K562 (cell line): ENCODE results near the gene CD248. TPM values are rescaled to one million over a fixed set of nuclear protein-coding genes. Genes with fewer than 3 reads are reported as not detected.

Source experiments
- AFF4 ChIP-seq: sonication (generic); formaldehyde crosslinking; IDR thresholded peaks from 2 replicates; pipeline ENCODE4 v1.8.0; 2023; ENCODE audit warnings: mild to moderate bottlenecking, missing genetic modification reagents
- CBX3 ChIP-seq, 2 experiments: IDR thresholded peaks; 1 replicate in 1 of 2; 2 replicates in 1 of 2; pipeline ENCODE4 v1.6.1; 2012; ENCODE audit warnings: inconsistent platforms in 2 of 2, low read length in 2 of 2, borderline replicate concordance in 1 of 2, control low read depth in 1 of 2
- CHD1 ChIP-seq: fragments of 200-600 bp; sonication (generic); IDR thresholded peaks from one replicate; pipeline ENCODE4 v1.6.1; 2012; ENCODE audit warnings: mild to moderate bottlenecking, moderate library complexity, low read length, inconsistent platforms
- HDAC1 ChIP-seq, 2 experiments: fragments of 450-650 bp; IDR thresholded peaks; 2 replicates each; pipeline ENCODE4 v1.6.1; 2016 to 2017; ENCODE audit warnings: inconsistent platforms in 1 of 2, mild to moderate bottlenecking in 1 of 2, moderate library complexity in 1 of 2
- NR1H2 ChIP-seq: sonication (generic); formaldehyde crosslinking; IDR thresholded peaks from 2 replicates; pipeline ENCODE4 v1.4.0; 2020; ENCODE audit warnings: mild to moderate bottlenecking, missing genetic modification reagents
- PURB ChIP-seq: sonication (generic); formaldehyde crosslinking; IDR thresholded peaks from 2 replicates; pipeline ENCODE4 v1.9.0; 2021; ENCODE audit warnings: low read depth, mild to moderate bottlenecking, missing genetic modification reagents
- SIN3A ChIP-seq, 2 experiments: fragments of 150-350 bp in 1 of 2; IDR thresholded peaks; 2 replicates each; pipeline ENCODE4 v1.6.1; 2011 to 2016; ENCODE audit warnings: borderline replicate concordance in 2 of 2, low read depth in 2 of 2, low read length in 2 of 2, mild to moderate bottlenecking in 2 of 2, moderate library complexity in 2 of 2; ENCODE audit not compliant: control insufficient read depth in 1 of 2
- STAT6 ChIP-seq: sonication (generic); formaldehyde crosslinking; IDR thresholded peaks from 2 replicates; pipeline ENCODE4 v1.8.1; 2023; ENCODE audit warnings: mild to moderate bottlenecking, missing genetic modification reagents
- TEAD4 ChIP-seq, 2 experiments: sonication (generic) in 1 of 2; formaldehyde crosslinking in 1 of 2; IDR thresholded peaks; 2 replicates each; pipeline versions ENCODE4 v1.6.1 to v1.8.0; 2012 to 2022; ENCODE audit warnings: borderline replicate concordance in 1 of 2, inconsistent platforms in 1 of 2, low read length in 1 of 2, mild to moderate bottlenecking in 1 of 2, missing genetic modification reagents in 1 of 2
- TRIM28 ChIP-seq: fragments of 450-650 bp; IDR thresholded peaks from 2 replicates; pipeline ENCODE4 v1.6.1; 2017
- ZC3H4 ChIP-seq: sonication (generic); formaldehyde crosslinking; IDR thresholded peaks from 2 replicates; pipeline ENCODE4 v1.9.0; 2021; ENCODE audit warnings: missing genetic modification reagents, borderline replicate concordance
- ZNF124 ChIP-seq: sonication (generic); formaldehyde crosslinking; IDR thresholded peaks from 2 replicates; pipeline ENCODE4 v1.8.1; 2022; ENCODE audit warnings: missing genetic modification reagents
- polyA plus RNA-seq, 8 experiments: library from polyadenylated mRNA; depleted of rRNA in 4 of 8; stranded (reverse) in 5 of 8; unstranded in 3 of 8; fragments of >200 nt; fragmentation: Nextera tagmentation in 2 of 8; fragmentation: Illumina TruSeq in 1 of 8; extraction: Ambion mirVana in 2 of 8; extraction: Trizol in 1 of 8; gene quantifications; 2 replicates each; pipeline versions ENCODE4 v1.2.1 to v1.2.3, GENCODE V29; 2011 to 2014; ENCODE audit warnings: inconsistent platforms in 1 of 8, missing spikeins in 1 of 8
- total RNA-seq, 7 experiments: library from RNA; depleted of rRNA in 6 of 7; stranded (reverse); fragments of >200 nt in 6 of 7; fragmentation: Illumina TruSeq in 2 of 7; extraction: Trizol in 2 of 7; gene quantifications; 2 replicates each; pipeline versions ENCODE4 v1.2.1 to v1.2.3, GENCODE V29; 2011 to 2021; ENCODE audit warnings: low replicate concordance in 1 of 7
- TF ChIP-seq, protein P1 (sequence below): fragments of 250-450 bp; sonication (Bioruptor Pico); IDR thresholded peaks from 2 replicates; pipeline ENCODE4 v1.5.0; 2021; ENCODE audit warnings: mild to moderate bottlenecking, borderline replicate concordance
- TF ChIP-seq, protein P2 (sequence below): fragments of 450-650 bp; IDR thresholded peaks from 2 replicates; pipeline ENCODE4 v1.6.1; 2016; ENCODE audit warnings: borderline replicate concordance

CD248 gene
- total and polyA plus RNA-seq, 9 of the 15 experiments (the other 6 are each of a cell fraction or from before 2014, with no cell fraction given) = 0.09 TPM; not detected in 8

DNA sequence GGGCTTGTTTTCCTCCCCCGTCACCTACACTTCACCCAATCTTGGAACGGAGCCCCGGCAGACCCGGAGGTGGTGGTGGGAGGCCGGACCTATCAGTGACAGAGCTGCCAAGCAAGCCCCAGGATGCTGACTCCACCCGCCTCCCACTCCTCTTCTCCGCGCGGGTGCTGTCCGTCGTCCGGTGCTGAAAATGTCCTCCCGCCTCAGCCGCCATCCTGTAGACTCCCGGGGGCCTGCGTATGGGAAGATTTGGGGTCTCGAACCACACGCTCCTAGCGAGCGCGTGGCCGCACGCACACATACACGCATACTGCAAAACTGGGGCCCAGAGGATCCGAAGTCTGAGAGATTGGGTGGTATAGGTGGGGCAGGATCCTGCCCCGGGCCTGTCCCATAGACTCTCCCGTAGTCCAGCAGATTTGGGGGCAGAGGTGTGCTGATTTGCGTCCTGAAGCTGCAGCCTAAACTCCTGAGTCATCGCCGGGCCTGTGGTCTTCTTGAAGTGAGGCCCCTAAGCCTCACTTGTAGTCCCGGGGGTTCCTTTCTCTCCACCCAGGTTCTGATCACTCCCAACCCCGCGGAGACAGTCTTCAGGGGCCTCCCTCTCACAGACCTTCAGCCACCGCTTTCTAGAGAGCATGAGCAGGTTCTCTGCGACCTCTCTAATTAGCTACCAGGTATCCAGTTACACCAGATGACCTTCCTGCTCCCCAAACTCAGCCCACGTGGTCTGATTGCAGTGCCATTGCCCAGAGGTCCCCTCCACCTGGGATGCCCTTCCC is 27.1 kb downstream of the CD248 start (continued):
- TF ChIP-seq, protein P1, sequence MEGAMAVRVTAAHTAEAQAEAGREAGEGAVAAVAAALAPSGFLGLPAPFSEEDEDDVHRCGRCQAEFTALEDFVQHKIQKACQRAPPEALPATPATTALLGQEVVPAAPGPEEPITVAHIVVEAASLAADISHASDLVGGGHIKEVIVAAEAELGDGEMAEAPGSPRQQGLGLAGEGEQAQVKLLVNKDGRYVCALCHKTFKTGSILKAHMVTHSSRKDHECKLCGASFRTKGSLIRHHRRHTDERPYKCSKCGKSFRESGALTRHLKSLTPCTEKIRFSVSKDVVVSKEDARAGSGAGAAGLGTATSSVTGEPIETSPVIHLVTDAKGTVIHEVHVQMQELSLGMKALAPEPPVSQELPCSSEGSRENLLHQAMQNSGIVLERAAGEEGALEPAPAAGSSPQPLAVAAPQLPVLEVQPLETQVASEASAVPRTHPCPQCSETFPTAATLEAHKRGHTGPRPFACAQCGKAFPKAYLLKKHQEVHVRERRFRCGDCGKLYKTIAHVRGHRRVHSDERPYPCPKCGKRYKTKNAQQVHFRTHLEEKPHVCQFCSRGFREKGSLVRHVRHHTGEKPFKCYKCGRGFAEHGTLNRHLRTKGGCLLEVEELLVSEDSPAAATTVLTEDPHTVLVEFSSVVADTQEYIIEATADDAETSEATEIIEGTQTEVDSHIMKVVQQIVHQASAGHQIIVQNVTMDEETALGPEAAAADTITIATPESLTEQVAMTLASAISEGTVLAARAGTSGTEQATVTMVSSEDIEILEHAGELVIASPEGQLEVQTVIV (CRISPR knock-in tag) = no peak
- TF ChIP-seq CHD1 (peak; percentile 5), TEAD4 (IDR thresholded peaks at IDR 0.05; ENCODE audit: low read length) (no peak), TEAD4 (CRISPR knock-in tag; IDR thresholded peaks at IDR 0.05; ENCODE audit: borderline replicate concordance) (peak; percentile 86; the same call in 1 of the 2 replicates), NR1H2 (CRISPR knock-in tag) (0 out of 2 replicates have a peak, but pooled peaks have one; percentile 89), TRIM28 (0 out of 2 replicates have a peak, but pooled peaks have one; percentile 36), PURB (CRISPR knock-in tag) (no peak), ZNF124 (CRISPR knock-in tag) (peak; percentile 87; the same call in 1 of the 2 replicates), ZC3H4 (CRISPR knock-in tag) (no peak), CBX3 (IDR thresholded peaks at IDR 0.05; ENCODE audit: borderline replicate concordance in 1 of 2, low read length in 2 of 2) (peak in 1 of 2 experiments; percentile 45; a peak in 1 of 3 replicates), SIN3A (IDR thresholded peaks at IDR 0.05; ENCODE audit: borderline replicate concordance in 2 of 2, control insufficient read depth in 1 of 2, low read depth in 2 of 2, low read length in 2 of 2) (peak; percentile 93 to 99), STAT6 (CRISPR knock-in tag) (no peak; the same call in 1 of the 2 replicates), AFF4 (CRISPR knock-in tag) (peak; percentile 68), HDAC1 (IDR thresholded peaks at IDR 0.05) (peak in 1 of 2 experiments; percentile 98; a peak in 3 of 4 replicates)
- TF ChIP-seq, protein P2, sequence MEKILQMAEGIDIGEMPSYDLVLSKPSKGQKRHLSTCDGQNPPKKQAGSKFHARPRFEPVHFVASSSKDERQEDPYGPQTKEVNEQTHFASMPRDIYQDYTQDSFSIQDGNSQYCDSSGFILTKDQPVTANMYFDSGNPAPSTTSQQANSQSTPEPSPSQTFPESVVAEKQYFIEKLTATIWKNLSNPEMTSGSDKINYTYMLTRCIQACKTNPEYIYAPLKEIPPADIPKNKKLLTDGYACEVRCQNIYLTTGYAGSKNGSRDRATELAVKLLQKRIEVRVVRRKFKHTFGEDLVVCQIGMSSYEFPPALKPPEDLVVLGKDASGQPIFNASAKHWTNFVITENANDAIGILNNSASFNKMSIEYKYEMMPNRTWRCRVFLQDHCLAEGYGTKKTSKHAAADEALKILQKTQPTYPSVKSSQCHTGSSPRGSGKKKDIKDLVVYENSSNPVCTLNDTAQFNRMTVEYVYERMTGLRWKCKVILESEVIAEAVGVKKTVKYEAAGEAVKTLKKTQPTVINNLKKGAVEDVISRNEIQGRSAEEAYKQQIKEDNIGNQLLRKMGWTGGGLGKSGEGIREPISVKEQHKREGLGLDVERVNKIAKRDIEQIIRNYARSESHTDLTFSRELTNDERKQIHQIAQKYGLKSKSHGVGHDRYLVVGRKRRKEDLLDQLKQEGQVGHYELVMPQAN = peak; percentile 98
